ENCODE data around the gene APH1A. TPM values are rescaled to one million over a fixed set of nuclear protein-coding genes. Genes with fewer than 3 reads are reported as not detected.
"Not testable (repeated sequence)": the region's sequence is repeated elsewhere in the genome, so short reads cannot be mapped to it uniquely, and the experiment has no call there.

The APH1A gene
- total RNA-seq, 2 donors from 2014 or later: 115 to 140 TPM

DNA sequence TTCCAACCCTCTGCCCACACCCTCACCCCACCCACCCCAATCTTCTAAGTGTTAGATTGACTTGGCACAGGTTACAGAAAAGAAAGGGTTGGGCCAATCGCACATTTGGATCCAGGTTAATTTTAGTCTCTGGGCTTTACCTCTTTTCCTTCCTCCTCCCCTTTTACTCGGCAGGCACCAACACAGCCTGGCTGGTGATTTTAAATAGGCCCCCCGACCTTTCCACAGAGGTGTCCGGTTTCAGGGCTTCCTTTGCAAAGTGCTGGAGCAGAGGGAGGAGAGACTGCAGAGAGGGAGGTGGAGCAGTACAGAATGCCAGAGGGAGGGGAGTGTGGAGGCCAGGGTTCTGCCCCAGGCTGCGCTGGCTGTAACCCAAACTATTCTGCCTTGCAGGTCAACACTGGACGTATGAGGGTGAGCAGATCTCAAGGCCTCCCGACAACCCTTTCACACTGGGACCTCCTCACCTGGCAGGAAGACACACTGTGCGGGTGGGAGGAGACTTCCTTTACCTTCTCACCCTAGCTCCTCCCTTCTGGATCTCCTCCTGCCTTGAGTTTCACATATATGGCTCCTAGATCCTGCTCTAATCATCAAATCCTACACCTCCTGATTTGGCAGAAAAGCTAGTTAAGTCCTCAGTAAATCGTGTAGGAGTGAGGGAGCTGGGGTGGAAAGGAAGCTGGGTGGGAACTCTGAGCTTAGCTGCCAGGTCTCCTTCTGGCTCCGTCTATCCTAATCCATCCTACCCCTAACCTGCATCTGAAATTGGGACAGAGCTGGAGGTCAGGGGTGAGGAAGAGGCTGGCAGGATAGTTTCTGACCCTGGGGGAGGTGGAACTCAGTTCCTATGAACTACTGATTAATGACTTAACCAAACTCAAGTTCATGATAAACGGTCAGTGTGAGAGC, 8.8 kb downstream of the APH1A start:
- no peak for DNase-seq (ENCODE audit: low spot score)
- no peak overlapping the region for H3K27ac Mint-ChIP-seq
- no peaks in the 10 kb centered on the region for H3K9me3 Mint-ChIP-seq
- peaks cover 12 to 17% of the 10 kb centered on the region in 2 donors for H3K4me1 Mint-ChIP-seq (ENCODE audit: low read depth in 2 of 2)
- H3K36me3 Mint-ChIP-seq: no peaks in the 10 kb centered on the region
- no peak overlapping the region for H3K4me3 Mint-ChIP-seq
- H3K27me3 Mint-ChIP-seq: peaks cover 30 to 31% of the 10 kb centered on the region in 2 donors
- no peak for ATAC-seq

DNA sequence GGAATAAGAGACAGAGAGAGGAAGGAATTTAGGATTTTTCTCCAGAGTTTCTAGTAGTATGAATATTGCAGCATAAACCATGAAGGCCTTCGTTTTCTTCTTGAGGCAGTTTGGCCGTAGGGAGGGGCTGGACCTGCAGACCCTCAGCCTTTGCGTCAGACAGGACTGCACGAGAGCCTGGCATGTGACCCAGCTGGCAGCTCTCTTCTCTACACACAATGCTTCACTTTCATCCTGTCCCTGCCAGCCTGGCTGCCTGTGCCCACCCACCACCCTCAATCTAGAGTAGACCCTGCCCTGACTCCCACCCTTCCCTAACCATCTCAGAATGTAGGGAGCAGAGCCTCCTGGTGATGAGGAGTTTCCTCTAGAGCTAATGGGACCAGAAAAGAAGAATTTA, 9.6 kb downstream of the APH1A start:
- Mint-ChIP-seq H3K4me3 (no peak overlapping the region), H3K4me1 (ENCODE audit: low read depth in 2 of 2) (peaks cover 12 to 17% of the 10 kb centered on the region in 2 donors), H3K27me3 (peaks cover 30 to 31% of the 10 kb centered on the region in 2 donors), H3K27ac (no peak overlapping the region), H3K9me3 (no peaks in the 10 kb centered on the region), H3K36me3 (no peaks in the 10 kb centered on the region)
- DNase-seq (ENCODE audit: low spot score) (no peak), ATAC-seq (no peak)

GRCh38 chr1:150257624-150258585, 10.9 kb downstream of the APH1A start, which contains the start of gene CA14:
TSS of gene CA14 (plus strand) at chr1:150257774. CDS start at chr1:150258129, 355 bp downstream.
- H3K4me1 Mint-ChIP-seq (ENCODE audit: low read depth in 2 of 2): peaks cover 12 to 17% of the 10 kb centered on the region in 2 donors
- no peaks in the 10 kb centered on the region for H3K9me3 Mint-ChIP-seq
- no peak within 1 kb of the TSS for H3K4me3 Mint-ChIP-seq
- ATAC-seq: no peak
- DNase-seq (ENCODE audit: low spot score): no peak
- H3K27me3 Mint-ChIP-seq: peaks cover 31 to 34% of the 10 kb centered on the region in 2 donors
- H3K36me3 Mint-ChIP-seq: no peaks in the 10 kb centered on the region
- H3K27ac Mint-ChIP-seq: peak within 1 kb of the TSS in 1 of 2 donors; percentile 58

GRCh38 chr1:150256554-150257341, 12.1 kb downstream of the APH1A start:
- Mint-ChIP-seq H3K4me3 (no peak overlapping the region), H3K27ac (no peak overlapping the region), H3K4me1 (ENCODE audit: low read depth in 2 of 2) (peaks cover 12 to 17% of the 10 kb centered on the region in 2 donors), H3K36me3 (no peaks in the 10 kb centered on the region), H3K9me3 (no peaks in the 10 kb centered on the region), H3K27me3 (peaks cover 31 to 34% of the 10 kb centered on the region in 2 donors)
- DNase-seq (ENCODE audit: low spot score): no peak
- ATAC-seq: no peak

GRCh38 chr1:150256198-150256553, 12.6 kb downstream of the APH1A start:
- H3K4me3 Mint-ChIP-seq: peak overlapping the region; percentile 76
- H3K4me1 Mint-ChIP-seq (ENCODE audit: low read depth in 2 of 2): peaks cover 12 to 17% of the 10 kb centered on the region in 2 donors
- peaks cover 31 to 34% of the 10 kb centered on the region in 2 donors for H3K27me3 Mint-ChIP-seq
- no peak overlapping the region for H3K27ac Mint-ChIP-seq
- H3K36me3 Mint-ChIP-seq: no peaks in the 10 kb centered on the region
- DNase-seq (ENCODE audit: low spot score) (no peak), ATAC-seq (no peak)
- no peaks in the 10 kb centered on the region for H3K9me3 Mint-ChIP-seq

DNA sequence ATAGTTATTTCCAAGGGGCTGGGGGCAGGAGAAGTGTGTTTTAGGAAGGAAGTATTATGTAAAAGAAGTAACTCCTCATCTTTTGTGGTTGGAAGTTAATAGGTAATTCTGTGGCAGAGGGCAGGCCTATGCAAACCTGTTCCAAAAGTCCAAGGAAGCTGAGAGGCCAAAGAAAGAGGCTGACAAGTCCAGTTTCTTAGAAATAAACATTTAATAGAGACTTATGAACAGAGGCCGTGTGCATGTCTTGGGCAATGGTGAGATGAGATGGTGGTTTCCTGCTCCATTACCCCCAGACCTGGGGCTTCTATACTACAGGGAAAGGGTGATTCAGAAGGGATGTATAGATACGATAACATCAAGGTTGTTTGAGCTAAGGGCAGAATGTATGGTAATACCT, 18.9 kb downstream of the APH1A start:
- Mint-ChIP-seq H3K4me1 (ENCODE audit: low read depth in 2 of 2) (no peaks in the 10 kb centered on the region), H3K36me3 (no peaks in the 10 kb centered on the region), H3K4me3 (no peak overlapping the region), H3K27ac (no peak overlapping the region), H3K27me3 (peaks cover 0 to 4% of the 10 kb centered on the region in 2 donors), H3K9me3 (no peaks in the 10 kb centered on the region)
- DNase-seq (ENCODE audit: low spot score) (no peak), ATAC-seq (no peak)

DNA sequence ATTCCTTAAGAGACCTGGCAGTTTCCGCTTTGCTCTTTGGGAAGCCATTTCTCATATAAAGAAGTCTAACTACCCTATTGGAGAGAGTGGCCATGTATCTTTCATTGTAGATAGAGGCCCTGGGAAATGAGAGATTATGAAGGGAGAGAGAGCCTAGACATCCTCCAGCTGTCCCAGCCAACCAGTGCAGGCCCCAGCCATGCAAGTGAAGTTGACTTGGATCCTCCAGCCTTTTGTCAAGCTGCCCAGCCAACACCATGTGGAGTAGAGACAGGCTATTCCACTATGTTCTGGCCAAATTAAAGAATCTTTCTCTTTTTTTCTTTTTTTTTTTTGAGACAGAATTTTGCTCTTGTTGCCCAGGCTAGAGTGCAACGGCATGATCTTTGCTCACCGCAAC, 25.8 kb downstream of the APH1A start:
- H3K36me3 Mint-ChIP-seq: no peaks in the 10 kb centered on the region
- DNase-seq (ENCODE audit: low spot score) (no peak), ATAC-seq (no peak)
- H3K4me3 Mint-ChIP-seq: no peak overlapping the region
- peaks cover 0 to 2% of the 10 kb centered on the region in 2 donors for H3K27me3 Mint-ChIP-seq
- no peak overlapping the region for H3K27ac Mint-ChIP-seq
- no peaks in the 10 kb centered on the region for H3K4me1 Mint-ChIP-seq (ENCODE audit: low read depth in 2 of 2)
- no peaks in the 10 kb centered on the region for H3K9me3 Mint-ChIP-seq

DNA sequence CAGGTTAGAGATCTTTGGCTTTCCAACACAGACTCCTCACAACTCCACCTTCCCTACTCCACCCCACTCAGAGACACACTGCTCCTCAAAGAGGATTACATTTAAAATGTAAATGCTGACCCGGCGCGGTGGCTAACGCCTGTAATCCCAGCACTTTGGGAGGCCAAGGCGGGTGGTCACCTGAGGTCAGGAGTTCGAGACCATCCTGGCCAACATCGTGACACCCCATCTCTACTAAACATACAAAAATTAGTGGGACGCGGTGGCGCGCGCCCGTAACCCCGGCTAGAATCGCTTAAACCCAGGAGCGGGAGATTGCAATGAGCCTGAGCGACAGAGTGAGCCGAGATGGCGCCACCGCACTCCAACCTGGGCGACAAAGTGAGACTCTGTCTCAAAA, 31.1 kb downstream of the APH1A start:
- H3K27ac Mint-ChIP-seq: no peak overlapping the region

GRCh38 chr1:150237176-150237575, 31.6 kb downstream of the APH1A start:
- H3K4me1 Mint-ChIP-seq (ENCODE audit: low read depth in 2 of 2): peaks cover 13 to 18% of the 10 kb centered on the region in 2 donors
- not testable (repeated sequence) for H3K36me3 Mint-ChIP-seq; H3K9me3 Mint-ChIP-seq; DNase-seq (ENCODE audit: low spot score); ATAC-seq; H3K27ac Mint-ChIP-seq; H3K27me3 Mint-ChIP-seq; H3K4me3 Mint-ChIP-seq

More for the DNA sequence above, 31.1 kb downstream of the APH1A start:
- DNase-seq (ENCODE audit: low spot score) (no peak), ATAC-seq (no peak)
- Mint-ChIP-seq H3K27me3 (peaks cover 0 to 2% of the 10 kb centered on the region in 2 donors), H3K4me1 (ENCODE audit: low read depth in 2 of 2) (peaks cover 13 to 16% of the 10 kb centered on the region in 2 donors), H3K4me3 (no peak overlapping the region), H3K36me3 (no peaks in the 10 kb centered on the region), H3K9me3 (no peaks in the 10 kb centered on the region)

DNA sequence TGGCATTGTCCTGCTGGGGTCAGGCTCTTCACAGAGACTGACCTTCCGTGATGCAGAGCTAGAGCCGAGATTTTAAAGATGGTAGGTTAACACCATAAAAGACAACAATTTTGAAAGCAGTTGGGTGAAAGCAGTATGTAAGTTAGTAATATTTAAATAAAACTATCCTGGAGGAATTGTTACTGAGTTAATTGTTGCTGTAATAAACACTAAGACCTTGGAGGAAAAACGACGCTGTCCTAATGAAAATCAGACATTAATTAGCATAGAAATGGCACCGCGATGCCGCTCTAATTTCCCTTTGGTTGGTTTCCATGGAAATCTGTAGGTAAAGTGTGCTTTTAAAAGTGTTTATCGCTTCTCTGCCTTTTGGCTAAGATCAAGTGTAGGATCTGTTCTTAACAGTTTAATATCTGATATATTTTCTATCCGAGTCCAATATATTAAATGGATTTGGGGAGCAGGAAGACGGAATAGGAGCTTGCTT, 32.2 kb downstream of the APH1A start:
- H3K27ac Mint-ChIP-seq: no peak overlapping the region
- H3K36me3 Mint-ChIP-seq: no peaks in the 10 kb centered on the region
- no peak for ATAC-seq
- peaks cover 13 to 18% of the 10 kb centered on the region in 2 donors for H3K4me1 Mint-ChIP-seq (ENCODE audit: low read depth in 2 of 2)
- no peaks in the 10 kb centered on the region for H3K9me3 Mint-ChIP-seq
- no peak overlapping the region for H3K4me3 Mint-ChIP-seq
- DNase-seq (ENCODE audit: low spot score): no peak
- peaks cover 0 to 2% of the 10 kb centered on the region in 2 donors for H3K27me3 Mint-ChIP-seq

- Mint-ChIP-seq H3K9me3 (no peaks in the 10 kb centered on the region), H3K4me1 (ENCODE audit: low read depth in 2 of 2) (peaks cover 13 to 18% of the 10 kb centered on the region in 2 donors), H3K36me3 (no peaks in the 10 kb centered on the region), H3K27ac (no peak within 1 kb of the TSS), H3K4me3 (no peak within 1 kb of the TSS), H3K27me3 (peaks cover 0 to 2% of the 10 kb centered on the region in 2 donors)
- ATAC-seq (peak; percentile 94), DNase-seq (ENCODE audit: low spot score) (peak; percentile 95)
These were observed 32.8 kb downstream of the APH1A start, which contains the start of gene ANP32E for GRCh38 chr1:150235852-150236613. TSS of gene ANP32E (minus strand) at chr1:150236112. CDS start at chr1:150235786, 326 bp downstream.

GRCh38 chr1:150235294-150235851, 33.4 kb downstream of the APH1A start:
- Mint-ChIP-seq H3K9me3 (no peaks in the 10 kb centered on the region), H3K36me3 (no peaks in the 10 kb centered on the region), H3K27ac (no peak overlapping the region), H3K4me3 (no peak overlapping the region), H3K4me1 (ENCODE audit: low read depth in 2 of 2) (peaks cover 13 to 18% of the 10 kb centered on the region in 2 donors), H3K27me3 (peaks cover 0 to 2% of the 10 kb centered on the region in 2 donors)
- DNase-seq (ENCODE audit: low spot score) (no peak), ATAC-seq (peak in 1 of 2 donors; percentile 2)
